ENCODE measurements around the gene CNTFR.

- TF ChIP-seq CTCF (IDR thresholded peaks at IDR 0.05) = no peak
- TF ChIP-seq POLR2AphosphoS5 (IDR thresholded peaks at IDR 0.05; ENCODE audit: low read depth, low read length) = no peak
Measured at GRCh38 chr9:34599546-34599945, 10.0 kb upstream of the CNTFR start.
